GM13977 (cell line): ENCODE data around the gene HLA-DQB2.

Experiments
- DNase-seq: peaks from one replicate; pipeline ENCODE4 v3.0.0; 2012; ENCODE audit warnings: low spot score
- in situ Hi-C: fragments of 300-500 bp; cut with MboI; formaldehyde crosslinking; loops from one replicate; pipeline ENCODE4 v1.12.0; 2022; ENCODE audit warnings: low sequenced_read_pairs, low pct_unique_long_range_greater_than_20kb, mixed read lengths, inconsistent platforms; ENCODE audit not compliant: unreplicated experiment
- TF ChIP-seq, protein P1 (sequence below): IDR thresholded peaks from 2 replicates; pipeline ENCODE4 v1.5.1; 2012; ENCODE audit warnings: mild to moderate bottlenecking, control low read depth; ENCODE audit not compliant: insufficient read depth; ENCODE audit errors: extremely low read depth, missing control alignments

Gene HLA-DQB2

DNA sequence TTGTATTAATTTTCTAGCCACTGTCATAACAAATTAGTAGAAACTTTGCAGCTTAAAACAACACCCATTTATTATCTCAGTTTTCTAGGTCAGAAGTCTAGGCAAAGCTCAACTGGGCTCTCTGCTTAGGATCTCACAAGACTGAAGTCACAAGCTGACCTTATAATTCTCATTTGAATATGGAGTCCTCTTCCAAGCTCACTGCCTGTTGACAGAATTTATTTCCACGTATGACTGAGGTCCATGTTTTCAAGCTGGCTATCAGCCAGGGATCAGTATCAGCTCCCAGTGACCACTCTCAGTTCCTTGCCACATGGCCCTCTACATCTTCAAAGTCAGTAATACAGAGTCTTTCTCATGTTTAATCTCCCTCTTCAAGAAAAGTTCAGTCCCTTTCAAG lies 11.7 kb upstream of the HLA-DQB2 start:
- DNase-seq = no peak
- TF ChIP-seq, protein P1, sequence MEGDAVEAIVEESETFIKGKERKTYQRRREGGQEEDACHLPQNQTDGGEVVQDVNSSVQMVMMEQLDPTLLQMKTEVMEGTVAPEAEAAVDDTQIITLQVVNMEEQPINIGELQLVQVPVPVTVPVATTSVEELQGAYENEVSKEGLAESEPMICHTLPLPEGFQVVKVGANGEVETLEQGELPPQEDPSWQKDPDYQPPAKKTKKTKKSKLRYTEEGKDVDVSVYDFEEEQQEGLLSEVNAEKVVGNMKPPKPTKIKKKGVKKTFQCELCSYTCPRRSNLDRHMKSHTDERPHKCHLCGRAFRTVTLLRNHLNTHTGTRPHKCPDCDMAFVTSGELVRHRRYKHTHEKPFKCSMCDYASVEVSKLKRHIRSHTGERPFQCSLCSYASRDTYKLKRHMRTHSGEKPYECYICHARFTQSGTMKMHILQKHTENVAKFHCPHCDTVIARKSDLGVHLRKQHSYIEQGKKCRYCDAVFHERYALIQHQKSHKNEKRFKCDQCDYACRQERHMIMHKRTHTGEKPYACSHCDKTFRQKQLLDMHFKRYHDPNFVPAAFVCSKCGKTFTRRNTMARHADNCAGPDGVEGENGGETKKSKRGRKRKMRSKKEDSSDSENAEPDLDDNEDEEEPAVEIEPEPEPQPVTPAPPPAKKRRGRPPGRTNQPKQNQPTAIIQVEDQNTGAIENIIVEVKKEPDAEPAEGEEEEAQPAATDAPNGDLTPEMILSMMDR = no peak
- in situ Hi-C loops = no loop called here

DNA sequence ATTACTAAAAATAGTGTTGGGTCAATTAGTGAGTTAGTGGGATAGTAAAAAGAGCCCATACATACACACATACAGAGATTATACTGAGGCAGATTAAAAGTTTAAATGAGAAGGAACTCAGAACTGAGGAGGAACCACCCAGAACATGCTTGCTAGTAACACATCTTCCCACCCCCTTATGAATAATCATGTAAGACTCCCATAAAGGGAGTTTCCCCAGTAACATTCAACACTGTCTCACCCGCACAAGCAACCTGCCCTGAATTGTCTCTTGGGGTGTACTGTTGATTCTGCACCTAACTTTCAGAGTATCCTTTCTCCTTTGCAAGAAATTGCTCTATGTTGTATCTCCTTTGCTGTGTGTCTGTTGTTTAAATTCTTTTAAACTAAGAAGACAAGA lies 11.1 kb upstream of the HLA-DQB2 start:
- DNase-seq = no peak
- in situ Hi-C loops = no loop called here
- TF ChIP-seq, protein P1 = no peak

DNA sequence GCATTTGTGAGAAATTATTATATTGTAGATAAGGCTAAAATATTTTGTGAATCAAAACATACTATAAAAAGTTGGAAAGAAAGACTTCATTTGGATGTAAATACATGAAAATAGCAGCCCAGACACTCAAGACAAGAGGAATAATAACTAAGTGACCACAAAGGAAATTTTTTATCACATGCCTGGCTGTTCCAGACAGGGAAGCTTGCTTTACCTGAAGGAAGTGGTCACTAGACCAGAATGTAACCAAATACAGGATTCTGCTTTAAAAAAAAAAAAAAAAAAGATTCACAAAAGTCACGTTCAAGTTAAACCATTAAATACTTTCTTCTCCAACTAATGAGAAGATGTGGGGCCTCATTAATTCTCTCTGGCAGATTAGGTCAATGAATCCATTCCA lies 9.3 kb upstream of the HLA-DQB2 start:
- in situ Hi-C loops = no loop called here
- TF ChIP-seq, protein P1 = no peak
- DNase-seq = no peak

DNA sequence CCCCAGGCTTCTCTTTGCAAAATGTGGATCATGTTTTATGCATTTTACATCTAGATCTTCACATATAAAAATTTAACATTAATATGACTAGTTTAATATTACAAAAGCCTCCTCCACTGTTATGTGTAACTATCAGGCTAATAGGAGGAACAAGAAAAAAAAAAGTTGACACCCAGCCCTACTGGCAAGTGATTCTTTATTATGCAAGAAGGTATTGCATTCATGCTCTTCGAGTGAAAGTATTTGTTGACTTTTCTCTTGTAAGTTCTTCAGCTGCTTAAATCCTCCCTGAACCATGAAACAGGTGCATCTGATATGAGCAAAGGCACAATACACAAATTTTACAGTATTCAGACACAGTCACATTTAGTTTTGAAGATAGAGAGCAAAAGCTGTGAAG lies 716 bp upstream of the HLA-DQB2 start:
- TF ChIP-seq, protein P1 = no peak
- DNase-seq = no peak
- in situ Hi-C loops = loop anchor here (5.0 kb wide), 1 partner anchor 102 kb away; no protein-coding TSS in a partner anchor

DNA sequence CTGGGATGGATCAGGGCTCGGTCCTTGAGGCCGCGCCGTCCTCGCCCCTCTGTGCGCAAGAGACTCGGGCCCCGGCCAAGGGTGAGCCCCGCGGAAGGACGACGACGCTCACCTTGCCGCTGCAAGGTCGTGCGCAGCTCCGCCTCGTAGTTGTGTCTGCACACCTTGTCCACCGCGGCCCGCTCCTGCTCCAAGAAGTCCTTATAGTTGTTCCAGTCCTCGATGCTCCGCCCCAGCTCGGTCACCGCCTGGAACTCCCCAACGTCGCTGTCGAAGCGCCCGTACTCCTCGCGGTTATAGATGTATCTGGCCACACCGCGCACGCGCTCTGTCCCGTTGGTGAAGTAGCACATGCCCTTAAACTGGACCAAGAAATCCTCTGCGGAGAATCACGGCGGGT lies 1.8 kb downstream of the HLA-DQB2 start:
- DNase-seq = no peak
- in situ Hi-C loops = loop anchor here (5.0 kb wide), 1 partner anchor 99 kb away; no protein-coding TSS in a partner anchor
- TF ChIP-seq, protein P1 = no peak

DNA sequence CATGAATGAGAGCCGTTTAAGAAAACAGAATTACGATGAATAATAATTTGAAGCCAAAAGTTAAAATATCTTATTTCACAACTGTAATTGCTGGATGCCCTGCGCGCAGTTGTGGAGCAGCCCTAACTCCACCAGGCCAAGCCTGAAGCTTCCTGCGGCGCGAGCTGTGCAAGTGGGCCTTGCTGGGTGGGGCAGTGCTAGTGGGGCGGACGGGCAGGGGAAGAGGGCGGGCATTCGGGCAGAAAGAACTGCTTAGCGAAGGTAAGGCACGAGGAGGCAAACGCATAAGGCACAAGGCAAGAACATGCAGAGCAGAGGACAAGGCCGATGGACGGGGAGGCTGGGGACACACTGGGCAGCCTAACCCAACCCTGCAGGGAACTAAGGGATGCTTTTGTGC lies 2.3 kb downstream of the HLA-DQB2 start:
- TF ChIP-seq, protein P1 = no peak
- in situ Hi-C loops = loop anchor here (5.0 kb wide), 1 partner anchor 99 kb away; no protein-coding TSS in a partner anchor
- DNase-seq = no peak

DNA sequence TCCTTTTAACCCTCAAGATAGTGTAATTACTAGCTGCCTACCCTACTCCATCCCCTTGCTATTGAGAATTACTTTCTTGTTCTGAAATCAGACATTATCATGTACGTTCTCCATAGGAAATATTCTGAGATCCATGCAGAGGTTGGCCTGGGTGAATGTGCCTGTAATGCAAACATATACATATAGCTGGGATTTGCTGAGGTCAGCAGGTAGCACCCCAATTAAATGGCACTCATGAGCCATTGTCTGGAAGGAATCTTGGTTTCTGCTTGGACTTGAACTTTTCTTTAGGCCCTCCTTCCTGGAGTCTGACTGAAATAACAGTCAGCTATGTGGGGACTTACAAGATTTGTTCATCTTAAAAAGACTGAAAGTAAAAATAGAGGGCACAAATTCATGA lies 3.7 kb downstream of the HLA-DQB2 start:
- in situ Hi-C loops = loop anchor here (5.0 kb wide), 1 partner anchor 97 kb away; no protein-coding TSS in a partner anchor
- TF ChIP-seq, protein P1 = no peak
- DNase-seq = no peak
